GM13976 (cell line): ENCODE data around the gene ACR.

Experiments
- DNase-seq: peaks from one replicate; pipeline ENCODE4 v3.0.0; 2012; ENCODE audit warnings: low spot score
- in situ Hi-C: fragments of 300-500 bp; cut with MboI; formaldehyde crosslinking; loops from one replicate; pipeline ENCODE4 v1.12.0; 2022; ENCODE audit warnings: low sequenced_read_pairs, mixed read lengths, inconsistent platforms; ENCODE audit not compliant: unreplicated experiment
- TF ChIP-seq, protein P1 (sequence below): IDR thresholded peaks from 2 replicates; pipeline ENCODE4 v1.5.1; 2012; ENCODE audit warnings: borderline replicate concordance, mild to moderate bottlenecking; ENCODE audit not compliant: insufficient read depth; ENCODE audit errors: extremely low read depth, missing control alignments, control extremely low read depth

ACR gene

DNA sequence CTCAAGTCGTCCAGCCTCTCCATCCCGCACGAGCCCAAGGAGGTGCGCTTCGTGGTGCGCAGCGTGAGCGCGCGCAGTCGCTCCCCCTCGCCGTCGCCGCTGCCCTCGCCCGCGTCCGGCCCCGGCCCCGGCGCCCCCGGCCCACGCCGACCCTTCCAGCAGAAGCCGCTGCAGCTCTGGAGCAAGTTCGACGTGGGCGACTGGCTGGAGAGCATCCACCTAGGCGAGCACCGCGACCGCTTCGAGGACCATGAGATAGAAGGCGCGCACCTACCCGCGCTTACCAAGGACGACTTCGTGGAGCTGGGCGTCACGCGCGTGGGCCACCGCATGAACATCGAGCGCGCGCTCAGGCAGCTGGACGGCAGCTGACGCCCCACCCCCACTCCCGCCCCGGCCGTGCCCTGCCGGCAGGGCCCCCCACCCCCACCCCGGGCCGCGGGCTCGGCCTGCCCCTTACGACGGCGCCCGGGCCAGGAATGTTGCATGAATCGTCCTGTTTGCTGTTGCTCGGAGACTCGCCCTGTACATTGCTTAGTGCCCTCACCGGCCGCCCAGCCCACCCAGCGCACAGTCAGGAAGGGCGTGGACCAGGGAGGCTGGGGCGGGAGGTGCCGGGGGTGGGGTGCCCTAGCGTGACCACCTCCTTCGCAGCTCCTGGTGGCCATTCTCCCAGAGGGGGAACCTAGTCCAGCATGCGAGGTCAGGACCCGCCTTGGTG is 6.9 kb upstream of the ACR start:
- DNase-seq, result no peak
- in situ Hi-C loops, result no loop called here
- TF ChIP-seq, protein P1, sequence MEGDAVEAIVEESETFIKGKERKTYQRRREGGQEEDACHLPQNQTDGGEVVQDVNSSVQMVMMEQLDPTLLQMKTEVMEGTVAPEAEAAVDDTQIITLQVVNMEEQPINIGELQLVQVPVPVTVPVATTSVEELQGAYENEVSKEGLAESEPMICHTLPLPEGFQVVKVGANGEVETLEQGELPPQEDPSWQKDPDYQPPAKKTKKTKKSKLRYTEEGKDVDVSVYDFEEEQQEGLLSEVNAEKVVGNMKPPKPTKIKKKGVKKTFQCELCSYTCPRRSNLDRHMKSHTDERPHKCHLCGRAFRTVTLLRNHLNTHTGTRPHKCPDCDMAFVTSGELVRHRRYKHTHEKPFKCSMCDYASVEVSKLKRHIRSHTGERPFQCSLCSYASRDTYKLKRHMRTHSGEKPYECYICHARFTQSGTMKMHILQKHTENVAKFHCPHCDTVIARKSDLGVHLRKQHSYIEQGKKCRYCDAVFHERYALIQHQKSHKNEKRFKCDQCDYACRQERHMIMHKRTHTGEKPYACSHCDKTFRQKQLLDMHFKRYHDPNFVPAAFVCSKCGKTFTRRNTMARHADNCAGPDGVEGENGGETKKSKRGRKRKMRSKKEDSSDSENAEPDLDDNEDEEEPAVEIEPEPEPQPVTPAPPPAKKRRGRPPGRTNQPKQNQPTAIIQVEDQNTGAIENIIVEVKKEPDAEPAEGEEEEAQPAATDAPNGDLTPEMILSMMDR, result no peak

DNA sequence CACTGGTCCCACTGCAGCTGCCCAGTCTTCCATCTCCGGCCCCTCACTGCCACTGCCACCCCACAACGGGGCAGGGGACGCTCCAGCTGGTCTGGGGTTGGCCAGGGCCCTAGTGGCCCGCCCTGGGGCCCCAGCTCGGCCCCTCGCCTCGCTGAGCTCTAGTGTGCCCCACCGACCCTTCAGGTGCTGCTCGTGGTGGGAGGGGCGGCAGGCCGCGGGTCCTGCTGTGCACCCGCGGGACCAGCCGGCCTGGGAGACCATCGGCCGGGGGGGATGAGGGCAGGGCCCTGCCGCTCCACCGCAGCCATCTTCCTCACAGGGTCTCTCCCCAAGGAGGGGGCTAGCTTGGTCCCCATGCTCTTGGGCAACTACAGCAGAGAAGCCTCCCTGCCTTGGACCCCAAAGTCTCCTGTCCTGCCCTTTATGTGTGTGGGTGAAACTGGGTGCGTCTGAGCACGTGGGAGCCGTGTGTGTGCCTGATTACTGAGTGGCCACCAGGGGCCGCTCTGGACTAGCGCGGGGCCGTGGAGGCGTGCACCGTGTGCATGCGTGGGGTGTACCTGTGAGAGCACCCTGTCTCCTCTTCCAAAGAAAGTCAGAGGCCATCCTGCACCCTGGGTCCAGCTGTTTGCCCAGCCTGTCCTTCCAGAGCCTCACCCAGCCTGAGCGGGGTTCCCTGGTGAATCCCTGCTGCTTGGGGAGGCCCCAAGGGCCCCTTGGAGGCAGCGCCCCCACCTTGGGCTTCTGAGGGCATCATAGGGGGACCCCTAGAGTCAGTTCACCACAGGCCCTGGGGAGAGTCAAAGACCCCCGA is 6.0 kb upstream of the ACR start:
- DNase-seq, result peak; percentile 88
- TF ChIP-seq, protein P1, result peak; percentile 83
- in situ Hi-C loops, result no loop called here

DNA sequence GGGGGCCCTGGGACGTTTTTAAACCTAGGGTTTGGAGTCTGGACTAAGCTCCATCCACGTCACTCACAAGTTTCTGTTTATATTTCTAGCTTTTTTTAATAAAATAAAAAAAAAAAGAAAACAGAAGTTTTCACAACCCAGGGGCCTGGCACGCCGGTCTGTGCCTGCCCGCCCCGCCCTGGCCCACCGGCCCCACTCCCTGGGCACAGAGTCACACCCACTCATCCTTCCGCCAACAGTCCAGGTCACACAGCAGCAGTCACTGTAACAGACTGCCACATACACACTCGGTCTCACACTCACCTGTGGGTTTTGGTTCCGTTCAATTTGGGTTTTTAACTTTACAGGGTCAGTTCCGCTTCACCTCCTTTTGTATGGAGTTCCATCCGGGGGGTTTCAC is 5.3 kb upstream of the ACR start:
- DNase-seq, result no peak
- TF ChIP-seq, protein P1, result no peak
- in situ Hi-C loops, result no loop called here

DNA sequence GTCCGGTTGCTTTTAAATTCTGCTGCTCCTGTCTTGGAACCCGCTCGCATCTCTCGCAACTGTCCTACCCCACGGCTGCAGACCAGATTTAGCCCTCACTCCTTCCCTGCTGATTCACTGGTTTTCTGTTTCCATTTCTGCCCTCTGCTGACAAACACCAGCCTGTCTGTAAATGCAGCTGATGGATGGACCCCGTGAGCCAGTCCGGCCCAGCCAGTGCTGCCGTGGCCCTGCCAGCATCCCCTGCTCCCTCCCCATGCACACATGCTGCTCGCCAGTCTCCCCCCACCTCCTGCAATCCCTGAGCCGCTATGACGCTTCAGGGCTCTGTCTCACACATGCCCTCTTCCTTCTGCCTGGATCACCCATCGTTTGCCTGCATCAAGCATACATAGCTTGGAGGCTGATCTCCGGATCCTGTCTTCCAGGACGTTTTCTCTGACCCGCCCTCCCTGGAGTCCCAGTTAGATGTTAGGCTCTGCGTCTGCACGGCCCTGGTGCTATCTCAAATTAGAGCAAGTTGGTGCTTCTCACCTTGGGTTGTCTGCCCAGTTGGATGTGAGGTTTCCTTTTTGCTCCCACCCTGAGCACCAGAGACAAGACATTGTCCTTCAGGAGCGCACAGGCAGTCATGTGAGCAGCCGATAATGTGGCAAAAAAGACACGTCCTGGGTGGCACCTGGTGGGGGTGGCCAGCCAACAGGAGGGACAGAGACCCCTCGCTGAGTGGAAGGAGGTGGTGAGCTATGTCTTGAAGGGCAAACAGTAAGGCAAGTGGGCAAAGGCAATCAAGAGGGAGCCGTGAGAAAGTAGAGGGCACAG is 4.3 kb upstream of the ACR start:
- in situ Hi-C loops, result no loop called here
- no peak for DNase-seq
- TF ChIP-seq, protein P1, result no peak

DNA sequence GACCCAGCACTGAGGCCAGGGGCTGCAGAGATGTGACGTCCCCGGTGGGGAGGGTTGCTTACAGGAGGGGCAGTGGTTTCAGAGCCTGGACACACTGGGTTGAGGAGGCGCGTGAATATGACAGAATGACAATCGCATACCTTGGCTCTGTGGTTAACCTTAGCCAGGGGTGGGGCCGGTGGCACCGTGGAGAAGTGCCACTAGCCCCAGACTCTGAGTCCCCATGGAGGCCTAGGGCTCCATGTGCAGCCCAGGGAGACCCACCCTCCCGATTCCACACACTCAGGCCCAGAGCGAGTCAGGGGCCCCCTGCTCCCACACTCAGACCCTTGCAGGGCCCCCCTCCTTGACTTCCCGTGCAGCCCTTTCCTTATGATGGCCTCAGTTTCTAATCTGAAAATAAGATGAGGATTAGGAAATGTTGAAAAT is 3.6 kb upstream of the ACR start:
- in situ Hi-C loops, result no loop called here
- DNase-seq, result no peak
- TF ChIP-seq, protein P1, result no peak
